PC-9 (cell line): ENCODE results near the gene UBE2O.

Source experiments
- EZH2 ChIP-seq: fragments of 200-600 bp; sonication (generic); IDR thresholded peaks from 2 replicates; pipeline ENCODE4 v1.8.0; 2017; ENCODE audit warnings: antibody characterized with exemption, low read depth
- TF ChIP-seq, protein P1 (sequence below): fragments of 200-600 bp; sonication (generic); conservative IDR thresholded peaks from 2 replicates; pipeline ENCODE4 v1.6.1; 2017; ENCODE audit warnings: mixed run types, antibody characterized with exemption, mild to moderate bottlenecking, moderate library complexity

DNA sequence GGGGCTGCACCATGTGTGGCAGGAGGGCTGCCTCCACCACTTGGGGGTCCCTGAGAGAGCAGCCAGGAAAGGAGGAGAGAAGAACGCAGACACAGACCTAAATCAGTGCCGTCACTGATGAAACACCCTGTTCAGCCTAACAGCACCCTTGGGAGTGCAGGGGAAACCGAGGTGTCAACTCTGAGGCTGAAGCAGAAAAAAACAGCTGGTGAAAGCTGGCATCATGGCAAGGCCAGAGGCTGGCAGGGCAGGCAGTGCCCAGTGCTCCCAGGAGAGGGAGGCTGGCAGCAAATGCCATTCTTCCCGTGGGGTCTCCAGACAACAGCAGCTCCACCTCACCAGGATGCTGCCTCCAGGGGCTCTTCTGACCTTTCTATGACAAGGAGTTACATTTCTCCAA is 45.4 kb downstream of the UBE2O start:
- TF ChIP-seq, protein P1, sequence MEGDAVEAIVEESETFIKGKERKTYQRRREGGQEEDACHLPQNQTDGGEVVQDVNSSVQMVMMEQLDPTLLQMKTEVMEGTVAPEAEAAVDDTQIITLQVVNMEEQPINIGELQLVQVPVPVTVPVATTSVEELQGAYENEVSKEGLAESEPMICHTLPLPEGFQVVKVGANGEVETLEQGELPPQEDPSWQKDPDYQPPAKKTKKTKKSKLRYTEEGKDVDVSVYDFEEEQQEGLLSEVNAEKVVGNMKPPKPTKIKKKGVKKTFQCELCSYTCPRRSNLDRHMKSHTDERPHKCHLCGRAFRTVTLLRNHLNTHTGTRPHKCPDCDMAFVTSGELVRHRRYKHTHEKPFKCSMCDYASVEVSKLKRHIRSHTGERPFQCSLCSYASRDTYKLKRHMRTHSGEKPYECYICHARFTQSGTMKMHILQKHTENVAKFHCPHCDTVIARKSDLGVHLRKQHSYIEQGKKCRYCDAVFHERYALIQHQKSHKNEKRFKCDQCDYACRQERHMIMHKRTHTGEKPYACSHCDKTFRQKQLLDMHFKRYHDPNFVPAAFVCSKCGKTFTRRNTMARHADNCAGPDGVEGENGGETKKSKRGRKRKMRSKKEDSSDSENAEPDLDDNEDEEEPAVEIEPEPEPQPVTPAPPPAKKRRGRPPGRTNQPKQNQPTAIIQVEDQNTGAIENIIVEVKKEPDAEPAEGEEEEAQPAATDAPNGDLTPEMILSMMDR: no peak
- TF ChIP-seq EZH2: no peak
